NCI-H2196 treated with DMSO at 0.1 percent for 48 hours (cell line): ENCODE measurements around the gene FAM117B.
"Not testable (repeated sequence)": the region's sequence is repeated elsewhere in the genome, so short reads cannot be mapped to it uniquely, and the experiment has no call there.

ENCODE experiments used
- DNase-seq: peaks from one replicate; lab custom pipeline; 2025; ENCODE audit not compliant: unreplicated experiment; lab: John Stamatoyannopoulos, UW

The FAM117B gene

DNA sequence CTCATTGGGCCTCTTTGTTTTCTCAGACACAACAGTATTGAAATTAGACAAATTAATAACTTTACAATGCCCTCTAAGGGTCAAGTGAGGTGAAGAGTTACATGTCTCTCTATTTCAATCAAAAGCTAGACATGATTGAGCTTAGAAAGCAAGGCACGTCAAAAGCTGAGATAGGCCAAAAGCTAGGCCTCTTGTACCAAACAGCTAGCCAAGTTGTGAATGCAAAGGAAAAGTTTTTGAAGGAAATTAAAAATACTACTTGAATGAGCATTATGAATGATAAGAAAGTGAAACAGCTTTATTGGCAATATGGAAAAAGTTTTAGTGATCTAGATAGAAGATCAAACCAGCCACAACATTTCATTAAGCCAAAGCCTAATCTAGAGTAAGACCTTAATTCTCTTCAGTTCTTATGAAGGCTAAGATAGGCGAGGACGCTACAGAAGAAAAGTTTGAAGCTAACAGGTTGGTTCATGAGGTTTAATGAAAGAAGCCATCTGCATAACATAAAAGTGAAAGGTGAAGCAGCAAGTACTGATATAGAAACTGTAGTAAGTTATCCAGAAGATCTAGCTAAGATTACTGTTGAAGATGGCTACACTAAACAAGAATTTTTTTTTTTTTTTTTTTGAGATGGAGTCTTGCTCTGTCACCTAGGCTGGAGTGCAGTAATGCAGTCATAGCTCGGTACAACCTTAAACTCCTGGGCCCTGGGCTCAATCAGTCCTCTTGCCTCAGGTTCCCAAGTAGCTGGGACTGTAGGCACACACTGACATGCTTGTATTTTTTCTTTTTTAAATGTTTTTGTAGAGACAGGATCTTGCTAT, 65.5 kb downstream of the FAM117B start:
- DNase-seq: no peak

GRCh38 chr2:202703091-202703490, 68.3 kb downstream of the FAM117B start:
- no peak for DNase-seq

- no peak for DNase-seq
These were observed 69.5 kb downstream of the FAM117B start for GRCh38 chr2:202704248-202704647.

DNA sequence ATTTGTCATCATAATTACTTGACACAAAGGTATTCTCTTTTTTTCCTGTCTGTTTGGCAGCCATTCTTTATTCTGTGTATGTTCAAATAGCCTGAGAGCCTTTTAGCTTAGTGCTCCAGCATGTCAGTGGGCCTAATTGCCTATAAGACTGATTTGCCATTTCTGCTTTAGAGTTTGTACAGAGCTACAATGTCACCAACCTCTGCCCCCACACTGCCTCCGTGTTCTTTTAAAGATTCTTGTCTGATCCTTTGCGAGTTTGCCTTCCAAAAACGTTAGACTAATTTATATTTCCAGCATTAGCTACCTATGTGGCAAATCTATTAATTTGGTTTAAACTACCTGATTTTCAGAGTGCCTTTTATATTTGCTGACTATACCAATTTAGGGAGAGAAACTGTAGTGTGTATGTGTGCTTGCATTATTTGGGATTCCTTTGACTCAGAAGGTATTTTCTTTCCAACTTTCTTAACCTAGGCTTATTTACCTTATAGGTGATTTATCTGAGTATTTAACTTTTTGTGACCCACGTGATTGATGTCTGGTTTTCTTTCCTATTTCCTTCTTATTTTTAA, 70.8 kb downstream of the FAM117B start:
- DNase-seq: no peak

DNA sequence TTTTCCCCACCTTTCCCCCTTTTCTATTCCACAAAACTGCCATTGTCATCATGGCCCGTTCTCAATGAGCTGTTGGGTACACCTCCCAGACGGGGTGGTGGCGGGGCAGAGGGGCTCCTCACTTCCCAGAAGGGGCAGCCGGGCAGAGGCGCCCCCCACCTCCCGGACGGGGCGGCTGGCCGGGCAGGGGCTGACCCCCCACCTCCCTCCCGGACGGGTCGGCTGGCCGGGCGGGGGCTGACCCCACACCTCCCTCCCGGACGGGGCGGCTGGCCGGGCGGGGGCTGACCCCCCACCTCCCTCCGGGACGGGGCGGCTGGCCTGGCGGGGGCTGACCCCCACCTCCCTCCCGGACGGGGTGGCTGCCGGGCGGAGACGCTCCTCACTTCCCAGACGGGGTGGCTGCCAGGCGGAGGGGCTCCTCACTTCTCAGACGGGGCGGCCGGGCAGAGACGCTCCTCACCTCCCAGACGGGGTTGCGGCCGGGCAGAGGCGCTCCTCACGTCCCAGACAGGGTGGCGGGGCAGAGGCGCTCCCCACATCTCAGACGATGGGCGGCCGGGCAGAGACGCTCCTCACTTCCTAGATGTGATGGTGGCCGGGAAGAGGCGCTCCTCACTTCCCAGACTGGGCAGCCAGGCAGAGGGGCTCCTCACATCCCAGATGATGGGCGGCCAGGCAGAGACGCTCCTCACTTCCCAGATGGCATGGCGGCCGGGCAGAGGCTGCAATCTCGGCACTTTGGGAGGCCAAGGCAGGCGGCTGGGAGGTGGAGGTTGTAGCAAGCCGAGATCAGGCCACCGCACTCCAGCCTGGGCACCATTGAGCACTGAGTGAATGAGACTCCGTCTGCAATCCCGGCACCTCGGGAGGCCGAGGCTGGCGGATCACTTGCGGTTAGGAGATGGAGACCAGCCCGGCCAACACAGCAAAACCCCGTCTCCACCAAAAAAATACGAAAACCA, 80.5 kb downstream of the FAM117B start:
- not testable (repeated sequence) for DNase-seq

GRCh38 chr2:202716114-202716718, 81.4 kb downstream of the FAM117B start:
- DNase-seq: no peak

- no peak for DNase-seq
These were observed 82.3 kb downstream of the FAM117B start for GRCh38 chr2:202716953-202717597.

GRCh38 chr2:202717598-202718310, 83.0 kb downstream of the FAM117B start:
- no peak for DNase-seq

- no peak for DNase-seq
These were observed 83.8 kb downstream of the FAM117B start for GRCh38 chr2:202718614-202719013.

DNA sequence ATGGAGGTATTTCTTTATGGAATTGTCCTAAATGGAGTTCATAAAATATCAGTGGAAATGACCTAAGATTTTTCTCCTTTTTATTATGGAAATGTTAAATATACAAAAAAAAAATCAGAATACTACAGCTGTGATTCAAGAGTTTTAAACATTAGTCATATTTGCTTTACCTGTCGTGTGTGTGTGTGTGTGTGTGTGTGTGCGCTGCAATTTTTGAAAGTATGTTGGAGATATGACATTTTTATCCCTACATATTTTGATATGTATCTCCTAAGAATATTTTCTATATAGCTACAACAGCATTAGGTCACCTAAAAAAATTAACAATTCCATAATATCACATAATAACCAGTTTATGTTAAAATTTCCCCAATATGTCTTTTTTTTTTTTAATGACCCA, 85.5 kb downstream of the FAM117B start:
- DNase-seq: no peak

DNA sequence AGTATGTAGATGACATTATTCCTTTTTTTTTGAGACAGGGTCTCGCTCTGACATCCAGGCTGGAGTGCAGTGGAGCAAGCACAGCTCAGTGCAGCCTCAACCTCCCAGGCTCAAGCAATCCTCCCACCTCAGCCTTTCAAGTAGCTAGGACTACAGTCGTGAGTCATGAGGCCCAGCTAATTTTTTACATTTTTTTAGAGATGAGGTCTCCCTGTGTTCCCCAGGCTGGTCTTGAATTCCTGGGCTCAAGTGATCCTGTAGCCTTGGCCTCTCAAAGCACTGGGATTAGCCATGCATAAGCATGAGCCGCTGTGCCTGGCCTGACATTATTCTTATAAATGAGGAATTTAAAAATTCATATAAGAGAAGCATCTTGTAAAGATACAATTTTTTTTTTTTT, 86.9 kb downstream of the FAM117B start:
- DNase-seq: no peak

DNA sequence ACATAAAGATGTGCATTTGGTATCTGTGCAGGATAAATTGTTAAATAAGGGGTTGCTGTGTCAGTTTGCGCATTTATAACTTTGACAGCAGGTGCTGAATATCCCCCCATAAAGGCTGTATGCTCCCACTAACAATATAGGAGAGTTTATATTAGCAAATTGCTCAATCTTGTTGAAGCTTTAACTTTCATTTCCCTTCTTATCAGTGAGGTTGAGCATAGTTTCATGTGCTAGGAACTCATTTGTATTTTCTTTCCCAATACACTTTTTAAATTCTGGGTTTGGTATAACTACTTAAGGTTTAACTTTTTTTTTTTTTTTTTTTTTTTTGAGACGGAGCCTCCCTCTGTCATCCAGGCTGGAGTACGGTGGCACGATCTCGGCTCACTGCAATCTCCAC, 89.0 kb downstream of the FAM117B start:
- no peak for DNase-seq

DNA sequence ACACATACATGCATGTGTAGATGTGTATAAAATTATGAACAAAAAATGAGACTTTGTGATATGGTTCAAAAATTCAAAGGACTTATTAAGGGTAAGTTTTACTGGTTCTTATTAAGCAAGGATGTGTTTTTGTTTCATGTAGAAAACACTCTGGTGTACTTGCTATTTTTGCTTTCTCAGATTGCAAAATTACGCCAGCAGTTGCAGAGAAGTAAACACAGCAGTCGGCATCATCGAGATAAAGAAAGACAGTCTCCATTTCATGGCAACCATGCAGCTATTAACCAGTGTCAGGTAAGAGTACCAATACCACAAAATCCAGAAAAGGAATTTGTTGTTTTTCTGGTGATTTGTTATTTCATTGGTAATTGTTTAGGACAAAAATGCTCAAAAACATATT, 91.3 kb downstream of the FAM117B start:
- no peak for DNase-seq

GRCh38 chr2:202736826-202737225, 102.1 kb downstream of the FAM117B start:
- DNase-seq: no peak

- no peak for DNase-seq
These were observed 108.8 kb downstream of the FAM117B start for GRCh38 chr2:202743613-202744012.

DNA sequence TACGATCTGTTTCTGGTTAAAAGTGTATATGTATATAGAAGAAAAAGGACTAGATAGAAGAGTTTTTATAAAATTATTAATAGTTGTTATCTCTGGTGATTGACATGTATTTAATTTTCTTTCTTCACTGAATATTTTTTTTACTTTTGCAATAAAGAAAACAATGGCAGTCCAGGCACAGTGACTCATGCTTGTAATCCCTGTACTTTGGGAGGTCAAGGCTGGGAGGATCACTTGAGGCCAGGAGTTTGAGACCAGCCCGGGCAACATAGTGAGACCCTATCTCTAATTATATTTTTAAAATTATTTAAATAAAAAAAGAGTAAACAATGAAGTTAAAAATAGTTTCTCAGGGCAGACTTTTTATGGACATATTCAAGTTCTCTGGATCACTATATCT, 114.7 kb downstream of the FAM117B start:
- DNase-seq: no peak

GRCh38 chr2:202750763-202751427, 116.1 kb downstream of the FAM117B start:
- no peak for DNase-seq

DNA sequence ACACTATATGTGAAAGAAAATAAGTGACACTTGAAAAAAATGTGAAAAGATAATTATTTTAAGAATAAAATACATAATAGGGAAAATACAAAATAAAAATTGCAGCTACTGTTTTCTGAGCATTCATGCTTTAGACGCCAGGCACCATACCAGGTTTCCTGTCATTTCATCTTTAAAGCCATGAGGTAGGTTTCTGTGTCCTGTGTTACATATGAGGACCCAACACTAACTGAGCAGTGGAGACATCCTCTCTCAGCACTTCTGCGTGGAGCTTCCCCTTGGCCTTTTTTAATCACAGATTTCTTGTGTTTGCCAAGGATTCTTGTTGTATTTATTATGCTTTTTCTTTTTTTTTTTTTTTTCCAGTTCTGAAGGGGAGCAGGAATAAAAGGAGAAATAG, 117.3 kb downstream of the FAM117B start:
- DNase-seq: no peak

- DNase-seq: no peak
These were observed 120.2 kb downstream of the FAM117B start for GRCh38 chr2:202754936-202755335.

DNA sequence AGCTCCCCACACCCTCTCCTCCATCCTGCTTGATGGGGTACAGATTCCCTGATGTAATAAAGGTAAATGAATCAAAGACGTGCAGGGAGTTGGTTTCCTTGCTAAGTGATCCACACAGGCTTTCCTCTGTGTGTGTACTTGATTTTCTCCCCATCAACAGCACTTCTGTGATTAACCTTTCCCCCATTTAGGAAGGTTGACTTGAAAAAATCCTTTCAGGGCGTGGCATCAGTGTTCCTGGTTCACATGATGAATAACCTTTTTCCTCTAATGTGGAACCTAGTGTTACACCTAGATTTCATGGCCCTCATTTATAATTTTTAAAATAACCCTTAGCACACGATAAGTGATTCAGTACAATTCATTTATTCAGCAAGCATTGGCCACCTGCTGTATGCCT, 121.8 kb downstream of the FAM117B start:
- no peak for DNase-seq
